ENCODE measurements around the gene TRAPPC3L.

Gene TRAPPC3L

DNA sequence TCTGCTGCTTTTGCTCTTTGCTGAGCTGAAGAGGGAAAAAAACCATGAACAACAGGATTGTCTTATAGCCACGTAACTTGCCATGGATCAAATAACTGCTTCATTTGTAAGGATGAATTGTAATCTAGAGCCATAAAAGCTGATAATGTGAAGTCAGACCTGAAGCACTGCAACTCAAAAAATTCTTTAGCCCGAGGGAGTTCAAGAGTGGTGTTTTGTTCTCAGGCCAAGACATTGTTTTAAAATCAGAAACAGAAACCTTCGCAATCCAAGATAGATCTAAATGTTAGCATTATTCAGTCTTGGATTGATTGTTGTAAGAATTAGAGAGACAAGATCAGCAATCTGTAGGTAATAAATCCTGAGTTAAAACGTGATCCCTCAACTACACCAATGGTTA, at the start of gene TRAPPC3L:
TRAPPC3L (minus strand) TSS at position 34 of the 400 bp plus-strand sequence. CDS start 170 bp downstream, outside the sequence.
- TF ChIP-seq, protein P1, sequence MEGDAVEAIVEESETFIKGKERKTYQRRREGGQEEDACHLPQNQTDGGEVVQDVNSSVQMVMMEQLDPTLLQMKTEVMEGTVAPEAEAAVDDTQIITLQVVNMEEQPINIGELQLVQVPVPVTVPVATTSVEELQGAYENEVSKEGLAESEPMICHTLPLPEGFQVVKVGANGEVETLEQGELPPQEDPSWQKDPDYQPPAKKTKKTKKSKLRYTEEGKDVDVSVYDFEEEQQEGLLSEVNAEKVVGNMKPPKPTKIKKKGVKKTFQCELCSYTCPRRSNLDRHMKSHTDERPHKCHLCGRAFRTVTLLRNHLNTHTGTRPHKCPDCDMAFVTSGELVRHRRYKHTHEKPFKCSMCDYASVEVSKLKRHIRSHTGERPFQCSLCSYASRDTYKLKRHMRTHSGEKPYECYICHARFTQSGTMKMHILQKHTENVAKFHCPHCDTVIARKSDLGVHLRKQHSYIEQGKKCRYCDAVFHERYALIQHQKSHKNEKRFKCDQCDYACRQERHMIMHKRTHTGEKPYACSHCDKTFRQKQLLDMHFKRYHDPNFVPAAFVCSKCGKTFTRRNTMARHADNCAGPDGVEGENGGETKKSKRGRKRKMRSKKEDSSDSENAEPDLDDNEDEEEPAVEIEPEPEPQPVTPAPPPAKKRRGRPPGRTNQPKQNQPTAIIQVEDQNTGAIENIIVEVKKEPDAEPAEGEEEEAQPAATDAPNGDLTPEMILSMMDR (IDR thresholded peaks at IDR 0.05; ENCODE audit: control insufficient read depth, extremely low read depth, insufficient read depth): no peak
- H3K4me3 ChIP-seq (ENCODE audit: low read depth, low read length): no peak within 1 kb of the TSS
- DNase-seq (ENCODE audit: low read depth): no peak

DNA sequence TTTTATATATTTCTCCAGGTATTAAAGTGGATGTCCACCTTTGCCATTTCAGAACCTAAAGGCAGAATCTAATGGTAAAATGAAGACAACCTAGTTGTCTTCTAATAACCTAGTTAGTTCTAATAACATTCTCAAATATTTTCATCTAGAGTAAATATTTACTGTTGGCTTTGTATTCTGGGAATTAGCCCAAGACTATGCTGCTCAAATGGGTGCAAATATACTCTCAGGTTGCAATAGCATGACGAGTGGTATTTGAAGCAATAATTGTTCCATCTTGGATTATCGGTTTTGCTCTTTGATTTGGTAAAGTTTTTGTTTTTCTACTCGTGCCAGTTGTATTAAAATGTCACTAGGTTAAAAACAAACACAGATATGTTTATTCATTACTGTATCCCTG, 49.8 kb upstream of the TRAPPC3L start:
- no peak overlapping the region for H3K4me3 ChIP-seq (ENCODE audit: low read depth, low read length)
- peak; percentile 61 for DNase-seq (ENCODE audit: low read depth)
- TF ChIP-seq, protein P1 (IDR thresholded peaks at IDR 0.05; ENCODE audit: control insufficient read depth, extremely low read depth, insufficient read depth): no peak

DNA sequence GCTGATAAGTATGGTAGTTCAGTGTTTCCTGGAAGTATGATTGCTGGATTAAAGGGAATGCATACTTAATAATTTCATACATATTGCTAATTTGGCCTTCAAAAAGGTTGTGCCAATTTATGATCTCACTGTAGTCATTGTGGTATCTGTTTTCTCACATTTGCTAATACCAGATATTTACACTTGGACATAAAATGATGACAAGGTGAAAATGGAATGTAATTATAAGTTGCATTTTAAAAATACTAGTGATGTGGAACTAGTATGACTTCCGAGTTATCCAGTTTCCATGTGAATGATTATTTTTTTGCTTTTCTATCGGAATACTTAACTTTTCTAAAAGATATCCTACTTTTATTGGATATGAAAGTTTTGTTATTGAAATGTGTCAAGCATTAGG, 41.3 kb upstream of the TRAPPC3L start:
- H3K4me3 ChIP-seq (ENCODE audit: low read depth, low read length): no peak overlapping the region
- TF ChIP-seq, protein P1 (IDR thresholded peaks at IDR 0.05; ENCODE audit: control insufficient read depth, extremely low read depth, insufficient read depth): no peak
- no peak for DNase-seq (ENCODE audit: low read depth)

DNA sequence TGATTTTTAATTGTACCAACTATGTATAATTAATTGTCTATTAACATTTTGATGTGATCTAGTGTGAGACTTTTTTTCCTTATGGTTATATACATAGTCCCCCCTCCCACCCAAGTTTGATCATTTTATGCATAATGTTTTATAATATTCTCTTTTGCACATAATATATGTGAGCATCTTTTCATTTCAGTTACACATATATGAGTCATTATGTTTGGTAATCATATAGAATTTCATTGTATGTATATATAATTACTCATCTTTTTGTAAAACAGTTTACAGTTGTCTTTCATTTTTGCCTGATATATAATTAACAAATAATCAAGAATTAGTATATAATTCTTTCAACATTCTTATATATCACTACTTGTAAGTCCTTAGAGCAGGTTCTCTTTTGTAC, 40.8 kb upstream of the TRAPPC3L start:
- no peak overlapping the region for H3K4me3 ChIP-seq (ENCODE audit: low read depth, low read length)
- no peak for DNase-seq (ENCODE audit: low read depth)
- TF ChIP-seq, protein P1 (IDR thresholded peaks at IDR 0.05; ENCODE audit: control insufficient read depth, extremely low read depth, insufficient read depth): no peak

DNA sequence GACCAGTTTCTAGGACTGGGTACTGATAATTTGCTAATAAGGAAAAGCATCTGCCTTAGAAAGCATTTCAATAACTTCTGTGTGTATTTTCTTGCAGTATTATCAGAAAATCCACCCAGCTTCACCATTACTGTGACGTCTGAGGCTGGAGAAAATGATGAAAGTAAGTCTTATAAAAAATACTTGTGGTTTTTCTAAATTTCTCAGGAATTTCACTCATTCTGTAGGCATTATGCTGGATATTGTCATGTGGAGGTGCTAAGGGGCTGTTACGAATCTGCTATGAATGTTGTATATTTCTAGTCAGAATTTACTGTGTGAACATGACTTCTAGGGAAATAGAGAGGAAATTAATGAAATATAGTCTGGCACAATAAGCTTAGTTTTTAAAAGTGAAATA, 34.7 kb upstream of the TRAPPC3L start:
- TF ChIP-seq, protein P1 (IDR thresholded peaks at IDR 0.05; ENCODE audit: control insufficient read depth, extremely low read depth, insufficient read depth): no peak
- H3K4me3 ChIP-seq (ENCODE audit: low read depth, low read length): no peak overlapping the region
- DNase-seq (ENCODE audit: low read depth): no peak

DNA sequence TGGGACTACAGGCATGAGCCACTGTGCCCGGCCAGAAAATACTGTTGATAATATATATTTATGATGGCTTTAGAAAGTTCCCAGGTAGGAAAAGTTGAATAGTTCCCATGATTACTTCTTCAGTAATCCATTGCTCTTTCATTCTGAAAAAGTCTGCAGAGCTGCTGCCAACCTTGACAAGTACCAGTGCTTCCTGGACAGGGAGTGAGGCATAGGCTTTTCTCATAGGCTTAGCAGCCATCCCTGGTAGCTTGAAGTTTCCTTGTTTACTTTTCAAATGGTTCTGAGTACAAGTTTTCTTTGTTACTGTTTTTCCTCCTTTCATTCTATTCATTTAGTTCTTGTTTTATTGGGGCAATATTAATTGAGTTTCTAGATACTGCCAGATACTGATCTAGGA, 33.7 kb upstream of the TRAPPC3L start:
- H3K4me3 ChIP-seq (ENCODE audit: low read depth, low read length): no peak overlapping the region
- no peak for DNase-seq (ENCODE audit: low read depth)
- TF ChIP-seq, protein P1 (IDR thresholded peaks at IDR 0.05; ENCODE audit: control insufficient read depth, extremely low read depth, insufficient read depth): no peak

DNA sequence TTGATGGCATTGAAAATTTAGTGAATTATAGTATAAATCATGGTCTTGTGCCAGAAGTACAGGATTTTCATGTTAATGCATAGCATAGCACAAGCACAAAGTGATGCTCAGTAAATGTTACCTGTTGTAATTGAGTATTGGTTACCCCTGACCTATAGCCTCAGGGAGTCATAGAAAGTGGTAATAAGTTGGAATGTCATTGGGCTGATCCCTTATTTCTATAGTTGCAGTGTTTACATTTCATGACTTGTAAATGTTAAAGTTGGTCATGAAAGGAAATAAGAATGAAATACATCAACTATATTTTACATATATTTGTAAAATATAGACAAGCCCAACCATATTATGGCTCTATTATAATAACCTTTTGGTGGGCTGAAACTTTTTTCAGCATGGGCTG, 32.9 kb upstream of the TRAPPC3L start:
- H3K4me3 ChIP-seq (ENCODE audit: low read depth, low read length): no peak overlapping the region
- TF ChIP-seq, protein P1 (IDR thresholded peaks at IDR 0.05; ENCODE audit: control insufficient read depth, extremely low read depth, insufficient read depth): no peak
- no peak for DNase-seq (ENCODE audit: low read depth)
